D341Med (cell line): ENCODE data around the gene CD53.
"Not testable (repeated sequence)": the region's sequence is repeated elsewhere in the genome, so short reads cannot be mapped to it uniquely, and the experiment has no call there.

Source experiments
- DNase-seq: peaks from one replicate; pipeline ENCODE4 v3.0.0; 2012; ENCODE audit warnings: low spot score

Gene CD53

GRCh38 chr1:110916669-110917306 is 43.8 kb downstream of the CD53 start:
- no peak for DNase-seq

GRCh38 chr1:110918016-110918415 is 45.1 kb downstream of the CD53 start:
- no peak for DNase-seq

GRCh38 chr1:110921953-110922352 is 49.0 kb downstream of the CD53 start:
- DNase-seq = no peak

DNA sequence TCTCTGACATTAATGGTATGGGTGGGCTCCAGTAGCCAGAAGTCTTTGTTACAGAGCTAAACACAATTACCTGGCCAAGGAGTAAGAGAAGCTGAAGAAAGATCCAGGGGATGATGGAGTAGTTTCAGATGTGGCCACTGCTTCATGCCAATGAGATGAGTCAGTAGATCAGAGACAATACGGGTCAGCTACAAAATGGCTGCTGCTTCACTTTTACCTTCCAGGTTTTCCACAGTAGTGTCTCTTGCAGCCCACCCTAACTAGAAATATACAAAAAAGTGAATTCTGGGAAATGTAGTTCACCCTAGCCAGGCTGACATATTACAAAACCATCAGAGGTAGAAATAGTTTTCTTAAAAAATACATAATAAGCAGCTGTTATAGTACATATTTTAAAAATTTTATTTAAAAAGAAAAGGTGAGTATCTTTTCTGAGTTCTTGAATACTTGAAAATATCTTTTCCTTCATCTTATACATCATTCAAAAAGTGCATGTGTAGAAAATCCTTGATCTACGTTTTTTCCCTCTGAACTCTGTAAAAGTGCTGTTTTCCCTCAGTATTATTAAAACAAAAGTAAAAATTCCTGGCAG is 54.6 kb downstream of the CD53 start:
- DNase-seq = no peak

DNA sequence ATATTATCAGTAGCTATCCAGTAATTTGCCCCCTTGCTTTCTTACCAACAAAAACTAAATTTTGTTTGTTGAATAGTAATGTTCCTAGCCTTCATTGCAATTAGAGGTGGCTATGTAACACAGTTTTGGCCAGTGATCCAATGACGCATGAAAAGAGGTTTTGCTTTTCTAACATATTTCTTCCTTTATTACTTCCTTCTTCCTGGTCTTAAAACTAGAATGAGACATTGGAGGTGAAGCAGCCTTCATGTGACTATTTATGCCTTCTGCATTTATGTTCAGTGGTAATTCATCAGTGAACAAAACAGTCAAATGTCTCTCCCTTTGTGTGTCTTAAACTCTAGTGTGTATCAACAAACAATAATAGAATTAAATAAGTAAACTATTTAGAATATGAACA is 55.2 kb downstream of the CD53 start:
- DNase-seq = no peak

GRCh38 chr1:110928904-110929303 is 56.0 kb downstream of the CD53 start:
- DNase-seq = no peak

DNA sequence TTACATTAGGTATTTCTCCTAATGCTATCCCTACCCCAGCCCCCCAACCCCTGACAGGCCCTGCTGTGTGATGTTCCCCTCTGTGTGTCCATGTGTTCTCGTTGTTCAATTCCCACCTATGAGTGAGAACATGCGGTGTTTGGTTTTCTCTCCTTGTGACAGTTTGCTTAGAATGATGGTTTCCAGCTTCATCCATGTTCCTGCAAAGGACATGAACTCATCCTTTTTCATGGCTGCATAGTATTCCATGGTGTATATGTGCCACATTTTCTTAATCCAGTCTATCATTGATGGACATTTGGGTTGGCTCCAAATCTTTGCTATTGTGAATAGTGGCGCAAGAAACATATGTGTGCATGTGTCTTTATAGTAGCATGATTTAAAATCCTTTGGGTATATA is 58.1 kb downstream of the CD53 start:
- DNase-seq = not testable (repeated sequence)

- no peak for DNase-seq
These were observed 63.6 kb downstream of the CD53 start for GRCh38 chr1:110936567-110936966.

DNA sequence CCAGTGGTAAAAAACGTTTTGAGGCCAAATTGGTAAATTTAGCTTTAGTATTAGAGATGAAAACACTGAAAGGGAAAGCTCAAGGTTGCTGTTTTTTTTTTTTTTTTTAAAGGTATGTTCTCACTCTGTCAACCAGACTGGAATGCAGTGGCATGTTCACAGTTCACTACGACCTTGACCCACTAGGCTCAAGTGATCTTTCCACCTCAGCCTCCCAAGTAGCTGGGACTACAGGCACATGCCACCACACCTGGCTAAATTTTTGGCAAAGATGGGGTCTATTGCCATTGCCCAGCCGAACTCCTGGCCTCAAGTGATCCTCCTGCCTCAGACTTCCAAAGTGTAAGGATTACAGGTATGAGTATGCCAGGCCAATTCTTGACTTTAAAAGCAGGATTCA is 71.9 kb downstream of the CD53 start:
- no peak for DNase-seq

GRCh38 chr1:110945626-110946025 is 72.7 kb downstream of the CD53 start:
- DNase-seq = no peak

- DNase-seq = no peak
These were observed 75.3 kb downstream of the CD53 start for GRCh38 chr1:110948038-110948810.
